GM23338 (cell line): ENCODE data around the gene GPR119. TPM values are rescaled to one million over a fixed set of nuclear protein-coding genes. Genes with fewer than 3 reads are reported as not detected.

Experiments
- polyA plus RNA-seq: library from polyadenylated mRNA; unstranded; fragments of >200 nt; fragmentation: Nextera tagmentation; extraction: Ambion mirVana; gene quantifications from 2 replicates; pipeline ENCODE4 v1.2.1, GENCODE V29; 2016
- total RNA-seq: library from RNA; depleted of rRNA; stranded (reverse); fragments of >200 nt; shearing (Covaris generic); gene quantifications from 2 replicates; pipeline ENCODE4 v1.2.3, GENCODE V29; 2014; rRNA removed
- TF ChIP-seq, protein P1 (sequence below): fragments of 250-450 bp; sonication (Bioruptor Pico); IDR thresholded peaks from 2 replicates; pipeline ENCODE4 v1.5.0; 2020; ENCODE audit warnings: mild to moderate bottlenecking, moderate library complexity

Gene GPR119
- total and polyA plus RNA-seq, 2 experiments from 2014 or later = not detected

GRCh38 chrX:130336531-130336930 is 48.9 kb downstream of the GPR119 start (continued):
- TF ChIP-seq, protein P1, sequence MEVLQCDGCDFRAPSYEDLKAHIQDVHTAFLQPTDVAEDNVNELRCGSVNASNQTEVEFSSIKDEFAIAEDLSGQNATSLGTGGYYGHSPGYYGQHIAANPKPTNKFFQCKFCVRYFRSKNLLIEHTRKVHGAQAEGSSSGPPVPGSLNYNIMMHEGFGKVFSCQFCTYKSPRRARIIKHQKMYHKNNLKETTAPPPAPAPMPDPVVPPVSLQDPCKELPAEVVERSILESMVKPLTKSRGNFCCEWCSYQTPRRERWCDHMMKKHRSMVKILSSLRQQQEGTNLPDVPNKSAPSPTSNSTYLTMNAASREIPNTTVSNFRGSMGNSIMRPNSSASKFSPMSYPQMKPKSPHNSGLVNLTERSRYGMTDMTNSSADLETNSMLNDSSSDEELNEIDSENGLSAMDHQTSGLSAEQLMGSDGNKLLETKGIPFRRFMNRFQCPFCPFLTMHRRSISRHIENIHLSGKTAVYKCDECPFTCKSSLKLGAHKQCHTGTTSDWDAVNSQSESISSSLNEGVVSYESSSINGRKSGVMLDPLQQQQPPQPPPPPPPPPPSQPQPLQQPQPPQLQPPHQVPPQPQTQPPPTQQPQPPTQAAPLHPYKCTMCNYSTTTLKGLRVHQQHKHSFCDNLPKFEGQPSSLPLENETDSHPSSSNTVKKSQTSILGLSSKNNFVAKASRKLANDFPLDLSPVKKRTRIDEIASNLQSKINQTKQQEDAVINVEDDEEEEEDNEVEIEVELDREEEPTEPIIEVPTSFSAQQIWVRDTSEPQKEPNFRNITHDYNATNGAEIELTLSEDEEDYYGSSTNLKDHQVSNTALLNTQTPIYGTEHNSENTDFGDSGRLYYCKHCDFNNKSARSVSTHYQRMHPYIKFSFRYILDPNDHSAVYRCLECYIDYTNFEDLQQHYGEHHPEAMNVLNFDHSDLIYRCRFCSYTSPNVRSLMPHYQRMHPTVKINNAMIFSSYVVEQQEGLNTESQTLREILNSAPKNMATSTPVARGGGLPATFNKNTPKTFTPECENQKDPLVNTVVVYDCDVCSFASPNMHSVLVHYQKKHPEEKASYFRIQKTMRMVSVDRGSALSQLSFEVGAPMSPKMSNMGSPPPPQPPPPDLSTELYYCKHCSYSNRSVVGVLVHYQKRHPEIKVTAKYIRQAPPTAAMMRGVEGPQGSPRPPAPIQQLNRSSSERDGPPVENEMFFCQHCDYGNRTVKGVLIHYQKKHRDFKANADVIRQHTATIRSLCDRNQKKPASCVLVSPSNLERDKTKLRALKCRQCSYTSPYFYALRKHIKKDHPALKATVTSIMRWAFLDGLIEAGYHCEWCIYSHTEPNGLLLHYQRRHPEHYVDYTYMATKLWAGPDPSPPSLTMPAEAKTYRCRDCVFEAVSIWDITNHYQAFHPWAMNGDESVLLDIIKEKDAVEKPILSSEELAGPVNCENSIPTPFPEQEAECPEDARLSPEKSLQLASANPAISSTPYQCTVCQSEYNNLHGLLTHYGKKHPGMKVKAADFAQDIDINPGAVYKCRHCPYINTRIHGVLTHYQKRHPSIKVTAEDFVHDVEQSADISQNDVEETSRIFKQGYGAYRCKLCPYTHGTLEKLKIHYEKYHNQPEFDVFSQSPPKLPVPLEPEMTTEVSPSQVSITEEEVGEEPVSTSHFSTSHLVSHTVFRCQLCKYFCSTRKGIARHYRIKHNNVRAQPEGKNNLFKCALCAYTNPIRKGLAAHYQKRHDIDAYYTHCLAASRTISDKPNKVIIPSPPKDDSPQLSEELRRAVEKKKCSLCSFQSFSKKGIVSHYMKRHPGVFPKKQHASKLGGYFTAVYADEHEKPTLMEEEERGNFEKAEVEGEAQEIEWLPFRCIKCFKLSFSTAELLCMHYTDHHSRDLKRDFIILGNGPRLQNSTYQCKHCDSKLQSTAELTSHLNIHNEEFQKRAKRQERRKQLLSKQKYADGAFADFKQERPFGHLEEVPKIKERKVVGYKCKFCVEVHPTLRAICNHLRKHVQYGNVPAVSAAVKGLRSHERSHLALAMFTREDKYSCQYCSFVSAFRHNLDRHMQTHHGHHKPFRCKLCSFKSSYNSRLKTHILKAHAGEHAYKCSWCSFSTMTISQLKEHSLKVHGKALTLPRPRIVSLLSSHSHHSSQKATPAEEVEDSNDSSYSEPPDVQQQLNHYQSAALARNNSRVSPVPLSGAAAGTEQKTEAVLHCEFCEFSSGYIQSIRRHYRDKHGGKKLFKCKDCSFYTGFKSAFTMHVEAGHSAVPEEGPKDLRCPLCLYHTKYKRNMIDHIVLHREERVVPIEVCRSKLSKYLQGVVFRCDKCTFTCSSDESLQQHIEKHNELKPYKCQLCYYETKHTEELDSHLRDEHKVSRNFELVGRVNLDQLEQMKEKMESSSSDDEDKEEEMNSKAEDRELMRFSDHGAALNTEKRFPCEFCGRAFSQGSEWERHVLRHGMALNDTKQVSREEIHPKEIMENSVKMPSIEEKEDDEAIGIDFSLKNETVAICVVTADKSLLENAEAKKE (CRISPR knock-in tag) = no peak

Other genes with a start within 250 kb of the GPR119 start
- 29.6 and 42.2 TPM in 2 replicates for gene AIFM1, start 219.8 kb downstream of the GPR119 start, total RNA-seq
- 47.3 and 49.3 TPM in 2 replicates for gene AIFM1, start 219.8 kb downstream of the GPR119 start, polyA plus RNA-seq
- gene RAB33A, start 213.7 kb downstream of the GPR119 start, total RNA-seq = 4.9 and 6.5 TPM in 2 replicates
- gene RAB33A, start 213.7 kb downstream of the GPR119 start, polyA plus RNA-seq = 4.7 and 5.5 TPM in 2 replicates
- 14.4 and 15.1 TPM in 2 replicates for gene ZNF280C, start 116.8 kb downstream of the GPR119 start, total RNA-seq
- gene ZNF280C, start 116.8 kb downstream of the GPR119 start, polyA plus RNA-seq = 5.4 and 7.9 TPM in 2 replicates
- gene SLC25A14, start 45.8 kb downstream of the GPR119 start, total RNA-seq = 8.3 and 12.3 TPM in 2 replicates
- 9.2 and 14.9 TPM in 2 replicates for gene SLC25A14, start 45.8 kb downstream of the GPR119 start, polyA plus RNA-seq
- gene RBMX2, start 16.3 kb upstream of the GPR119 start, total RNA-seq = 13.4 and 16.1 TPM in 2 replicates
- gene RBMX2, start 16.3 kb upstream of the GPR119 start, polyA plus RNA-seq = 44.6 and 48.9 TPM in 2 replicates